HG03521 (cell line): Measurements from ENCODE around the gene DPP8.
"Not testable (repeated sequence)": the region's sequence is repeated elsewhere in the genome, so short reads cannot be mapped to it uniquely, and the experiment has no call there.

Experiments
- ATAC-seq: cut with Tn5 transposase; IDR thresholded peaks from one replicate; pipeline ENCODE4 v1.9.1; 2021; ENCODE audit warnings: mild to moderate bottlenecking, moderate library complexity; ENCODE audit not compliant: unreplicated experiment

The DPP8 gene

DNA sequence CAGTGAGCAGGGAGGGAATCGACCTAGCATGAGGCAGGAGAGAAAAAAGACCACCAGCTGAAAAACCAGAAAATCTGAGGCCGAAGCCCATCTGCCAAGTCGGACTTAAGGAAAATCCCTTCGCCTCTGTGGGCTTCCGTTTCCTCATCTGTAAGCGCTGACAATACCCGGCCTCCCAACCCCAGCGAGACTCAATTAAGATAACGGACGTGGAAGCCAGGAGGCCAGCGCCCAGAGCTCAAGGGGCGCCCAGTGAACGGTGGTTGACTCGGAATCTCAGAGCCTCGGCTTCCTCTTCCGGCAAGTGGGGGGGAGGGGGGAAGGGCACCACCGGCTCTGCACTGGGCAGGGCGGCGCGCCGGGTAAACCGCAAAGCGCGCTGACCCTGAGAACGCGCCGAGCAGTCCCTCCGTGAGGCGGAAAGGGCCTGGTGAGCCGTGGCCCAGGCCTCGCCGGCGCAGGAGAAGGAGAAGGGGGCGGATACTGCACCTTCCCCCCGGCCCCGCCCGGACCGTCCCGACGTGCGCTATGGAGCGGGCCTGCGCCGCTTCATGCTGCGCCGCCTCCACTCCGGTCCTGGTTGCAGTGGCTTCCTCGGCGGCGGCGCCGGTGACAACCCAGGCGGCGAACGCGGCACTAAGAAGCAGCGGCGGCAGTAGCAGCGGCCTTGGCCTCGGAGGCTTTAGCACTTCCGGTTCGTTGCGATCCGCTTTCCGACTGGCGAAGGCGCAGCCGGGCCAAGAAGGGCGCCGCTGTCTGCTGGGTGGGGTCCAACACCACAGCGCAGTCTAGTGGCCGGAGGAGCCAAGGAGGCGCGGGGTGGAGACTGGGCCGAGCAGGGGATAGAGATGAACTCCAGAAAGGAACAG is at the start of gene DPP8:
DPP8 (minus strand) TSS at position 693 of the 869 bp plus-strand sequence. CDS start 5,136 bp downstream, outside the sequence.
- ATAC-seq, result peak; percentile 91

DNA sequence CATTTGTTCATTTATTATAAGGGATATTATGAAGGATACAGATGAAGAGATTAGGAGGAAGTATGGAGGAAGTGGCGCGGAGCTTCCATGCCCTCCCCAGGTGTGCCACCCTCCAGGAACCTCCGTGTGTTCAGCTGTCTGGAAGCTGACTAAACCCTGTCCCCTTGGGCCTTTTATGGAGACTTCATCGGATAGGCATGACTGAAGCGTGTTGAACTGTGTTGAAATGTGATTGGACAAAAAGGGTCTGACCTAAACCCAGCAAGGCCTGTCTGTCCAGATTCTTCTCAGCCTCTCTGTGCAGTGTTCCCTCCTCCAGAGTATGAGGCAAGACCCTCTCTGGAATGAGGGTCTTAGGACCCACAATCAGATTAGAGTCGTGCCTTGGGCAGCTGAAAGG is 44.4 kb upstream of the DPP8 start:
- ATAC-seq, result no peak

DNA sequence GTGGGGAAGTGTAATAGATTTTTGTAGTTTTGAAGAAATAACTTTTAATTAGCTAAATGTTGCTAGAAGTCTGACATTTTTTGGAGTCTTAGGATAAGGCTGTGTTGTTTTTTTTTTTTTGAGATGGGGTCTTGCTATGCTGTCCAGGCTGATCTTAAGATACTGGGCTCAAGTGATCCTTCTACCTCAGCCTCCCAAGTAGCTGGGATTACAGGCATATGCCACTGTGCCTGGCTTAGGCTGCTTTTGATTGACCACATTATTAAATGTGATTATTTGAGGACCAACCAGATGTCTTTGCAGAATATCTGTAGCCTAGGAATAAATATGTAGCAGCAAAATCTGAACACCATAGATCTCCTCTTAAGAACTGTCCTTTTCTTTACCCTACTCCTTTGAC is 42.5 kb upstream of the DPP8 start:
- ATAC-seq, result no peak

DNA sequence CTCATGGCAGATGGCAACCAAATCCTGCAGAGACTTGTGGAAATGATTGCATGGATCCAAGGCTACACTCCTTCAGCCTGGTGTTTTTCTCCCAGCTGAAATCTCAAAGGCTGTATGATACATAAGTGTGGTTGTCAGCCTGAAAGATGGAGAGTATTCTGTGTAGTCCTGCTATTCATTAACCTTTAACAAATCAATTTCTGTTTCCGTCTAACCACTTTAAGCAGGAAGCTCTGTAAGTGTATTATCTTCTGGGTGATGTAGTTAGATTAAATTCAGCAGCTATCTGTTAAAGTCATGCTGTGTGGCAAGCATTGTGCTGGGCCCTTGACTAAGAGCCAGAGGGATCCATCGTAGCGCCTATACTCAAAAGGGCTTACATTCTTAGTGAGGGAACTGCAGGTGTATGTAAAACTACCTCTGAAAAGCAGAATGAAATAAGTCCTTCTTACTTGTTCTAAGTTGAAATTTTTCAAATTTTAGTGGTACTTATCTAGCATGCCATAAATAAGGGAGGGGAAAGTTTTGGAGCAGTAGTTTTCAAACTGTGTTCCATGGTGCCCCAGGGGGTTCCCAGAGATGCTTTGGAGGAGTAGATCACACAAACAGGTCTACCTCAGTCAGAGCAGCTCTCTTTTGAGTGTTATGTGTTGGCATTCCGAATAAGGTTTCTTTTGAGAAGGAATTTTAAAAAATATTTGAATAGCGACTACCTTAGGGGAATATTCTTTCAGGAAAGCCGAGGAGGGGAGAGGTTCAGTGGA is 41.7 kb upstream of the DPP8 start:
- no peak for ATAC-seq

DNA sequence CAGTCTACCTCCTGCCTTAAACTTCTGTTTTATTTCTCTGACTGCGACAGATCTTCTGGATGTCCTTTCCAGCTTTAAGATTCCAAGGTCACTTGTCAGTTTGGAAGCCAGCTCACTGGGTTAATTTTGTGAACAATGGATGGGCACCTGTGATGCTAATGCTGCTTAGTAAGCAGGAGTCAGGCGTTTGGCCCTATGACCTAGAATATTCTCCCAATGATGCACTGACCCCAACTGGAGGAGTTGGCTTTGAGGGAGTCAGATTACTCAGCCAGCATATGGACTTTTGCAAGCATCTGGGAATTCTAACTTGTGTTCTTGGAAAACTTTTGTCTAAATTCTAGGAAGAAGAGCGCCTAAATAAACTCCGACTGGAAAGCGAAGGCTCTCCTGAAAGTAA is 40.8 kb upstream of the DPP8 start:
- ATAC-seq, result no peak

DNA sequence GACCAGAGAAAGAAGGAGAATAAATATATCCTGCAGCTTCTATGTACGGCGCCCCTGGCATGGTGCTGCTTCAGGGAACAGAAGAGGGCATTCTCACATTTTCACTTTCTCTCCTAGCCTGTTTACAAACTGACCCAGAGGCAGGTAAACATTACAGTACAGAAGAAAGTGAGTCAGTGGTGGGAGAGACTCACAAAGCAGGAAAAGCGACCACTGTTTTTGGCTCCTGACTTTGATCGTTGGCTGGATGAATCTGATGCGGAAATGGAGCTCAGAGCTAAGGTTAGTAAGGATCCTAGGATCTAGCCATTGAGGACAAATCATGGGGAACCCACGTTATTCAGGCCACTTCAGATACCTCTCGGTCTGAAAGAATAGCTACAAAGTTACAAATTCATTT is 39.1 kb upstream of the DPP8 start:
- ATAC-seq, result no peak

DNA sequence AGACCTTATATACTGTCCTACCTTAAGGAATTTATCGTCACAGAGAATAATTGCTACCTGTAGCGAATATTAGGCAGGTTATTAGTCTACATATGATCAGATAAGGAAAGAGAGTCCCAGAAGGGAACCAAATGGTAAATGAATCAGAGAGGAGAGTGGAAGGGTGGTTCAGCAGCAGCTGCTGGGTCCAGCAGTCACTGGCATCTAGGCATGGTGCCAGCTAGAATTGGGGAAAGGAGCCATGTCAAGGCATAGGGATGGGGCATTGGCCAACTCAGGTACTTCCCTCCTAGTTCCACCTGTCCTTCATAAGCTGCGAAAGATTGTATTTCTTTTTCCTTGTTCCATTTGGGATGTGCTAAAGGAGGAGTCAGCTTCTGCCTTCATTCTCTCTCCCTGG is 36.2 kb upstream of the DPP8 start:
- ATAC-seq, result no peak

DNA sequence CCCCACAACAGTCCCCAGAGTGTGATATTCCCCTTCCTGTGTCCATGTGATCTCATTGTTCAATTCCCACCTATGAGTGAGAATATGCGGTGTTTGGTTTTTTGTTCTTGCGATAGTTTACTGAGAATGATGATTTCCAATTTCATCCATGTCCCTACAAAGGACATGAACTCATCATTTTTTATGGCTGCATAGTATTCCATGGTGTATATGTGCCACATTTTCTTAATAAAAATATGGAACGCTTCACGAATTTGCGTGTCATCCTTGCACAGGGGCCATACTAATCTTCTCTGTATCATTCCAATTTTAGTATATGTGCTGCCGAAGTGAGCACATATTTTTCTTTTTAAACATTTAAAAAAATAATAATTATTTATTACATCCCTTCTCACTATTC is 35.4 kb upstream of the DPP8 start:
- not testable (repeated sequence) for ATAC-seq

DNA sequence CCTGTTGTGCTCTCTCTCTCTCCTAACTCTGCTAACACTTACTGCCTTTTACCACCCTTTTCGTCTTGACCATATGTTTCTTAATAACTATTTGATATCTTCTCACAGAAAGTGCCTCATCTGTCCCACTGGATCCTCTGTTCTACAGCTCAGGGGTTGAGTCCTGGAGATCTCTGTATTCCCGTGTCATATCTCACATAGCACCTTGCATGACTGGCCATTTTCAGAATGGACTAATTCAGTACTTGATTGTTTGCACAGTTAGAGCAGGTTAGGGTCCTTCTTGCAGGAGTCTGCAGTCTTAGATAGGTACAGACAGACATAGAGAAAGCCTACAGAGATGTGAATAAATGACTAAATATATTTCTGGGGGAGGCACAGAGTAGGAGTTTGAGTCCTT is 33.7 kb upstream of the DPP8 start:
- no peak for ATAC-seq

DNA sequence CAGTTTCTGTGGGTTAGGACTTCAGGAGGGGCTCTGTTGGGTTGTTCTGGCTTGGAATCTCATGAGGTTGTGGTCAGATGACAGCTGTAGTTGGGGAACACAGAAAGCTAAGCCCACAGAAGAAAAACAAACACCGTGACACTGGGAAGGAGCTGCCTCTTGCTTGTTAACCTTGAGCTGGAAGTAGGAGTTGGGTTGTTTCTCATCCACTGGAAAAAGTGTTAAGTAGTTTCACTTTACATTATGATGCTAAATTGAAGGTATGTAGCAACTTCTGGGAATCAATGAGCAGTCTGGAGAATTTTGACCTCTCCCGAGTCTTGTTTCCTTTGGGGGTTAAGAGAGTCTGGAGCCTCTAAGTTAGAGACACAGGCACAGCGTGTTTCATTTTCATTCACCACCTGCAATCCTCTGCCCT is 33.2 kb upstream of the DPP8 start:
- ATAC-seq, result no peak

DNA sequence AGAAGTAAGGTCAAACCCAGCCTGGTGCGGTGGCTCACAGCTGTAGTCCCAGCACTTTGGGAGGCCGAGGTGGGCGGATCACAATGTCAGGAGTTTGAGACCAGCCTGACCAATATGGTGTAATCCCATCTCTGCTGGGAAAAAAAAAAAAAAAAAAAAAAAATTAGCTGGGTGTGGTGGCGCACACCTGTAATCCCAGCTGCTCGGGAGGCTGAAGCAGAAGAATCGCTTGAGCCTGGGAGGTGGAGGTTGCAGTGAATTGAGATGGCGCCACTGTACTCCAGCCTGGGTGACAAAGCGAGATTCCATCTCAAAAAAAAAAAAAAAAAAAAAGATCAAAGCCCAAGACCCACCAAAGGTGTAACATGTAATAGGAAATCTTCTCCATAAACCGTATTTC is 31.8 kb upstream of the DPP8 start:
- not testable (repeated sequence) for ATAC-seq

DNA sequence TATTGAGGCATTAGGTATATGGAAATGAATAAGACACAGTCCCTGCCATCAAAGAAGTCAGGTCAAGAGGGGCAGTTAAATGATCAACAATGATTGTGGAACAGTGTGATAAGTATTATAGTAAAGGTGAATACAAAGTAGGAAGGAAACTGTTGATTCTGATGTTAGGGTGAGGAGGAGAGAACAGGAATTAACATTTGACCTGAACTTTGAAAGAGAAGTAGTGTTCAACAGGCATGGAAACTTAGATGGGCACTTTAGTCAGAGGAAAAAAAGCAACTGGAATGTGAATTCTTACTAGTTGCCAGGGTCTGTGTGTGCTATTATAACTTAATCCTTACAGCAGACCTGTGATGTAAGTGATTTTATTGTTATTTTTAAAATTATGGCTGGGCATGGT is 30.4 kb upstream of the DPP8 start:
- no peak for ATAC-seq

DNA sequence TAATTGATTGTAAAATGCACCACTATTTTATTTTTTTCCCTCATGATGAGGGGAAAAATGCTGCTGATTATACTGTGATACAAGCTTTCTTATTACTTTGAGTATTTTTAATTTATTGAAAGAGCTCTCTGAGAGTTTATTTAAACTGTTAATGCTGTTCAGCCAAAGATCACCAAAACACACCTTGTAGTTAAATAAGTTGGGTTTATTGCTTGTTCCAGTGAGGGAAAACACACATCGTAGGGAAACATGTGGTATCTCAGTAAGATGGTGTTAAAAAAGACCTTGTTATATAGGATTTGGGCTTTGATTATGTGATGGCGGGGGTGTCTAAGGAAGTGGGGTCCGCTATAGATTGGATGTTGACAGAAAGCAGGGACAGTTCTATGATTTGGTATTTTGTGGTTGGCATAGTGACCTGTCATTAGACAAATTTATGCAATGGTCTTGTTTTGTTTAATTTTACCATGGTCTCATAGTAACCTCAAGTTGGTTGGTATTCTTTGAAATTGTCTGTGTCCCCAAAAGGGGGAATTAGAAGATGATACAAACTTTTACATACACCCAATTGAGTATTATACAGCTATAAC is 23.8 kb upstream of the DPP8 start:
- ATAC-seq, result no peak

DNA sequence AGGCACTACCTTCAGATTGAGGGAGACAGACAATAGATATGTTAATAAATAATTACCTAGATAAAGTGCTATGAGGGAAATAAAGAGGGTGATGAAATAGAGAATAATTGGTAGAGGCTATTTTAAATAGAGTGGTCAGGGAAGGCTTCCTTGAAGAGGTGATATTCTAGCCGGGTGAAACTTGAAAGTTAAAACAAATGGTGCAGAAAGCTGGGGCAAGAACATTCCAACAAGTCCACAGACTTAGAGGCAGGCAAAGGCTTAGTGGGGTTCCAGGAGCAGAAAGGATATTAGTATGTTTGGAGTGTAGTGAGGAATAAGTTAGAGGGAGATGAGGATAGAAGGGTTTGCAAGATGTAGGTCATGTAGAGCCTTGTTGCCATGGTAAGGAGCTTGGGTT is 22.8 kb upstream of the DPP8 start:
- no peak for ATAC-seq

DNA sequence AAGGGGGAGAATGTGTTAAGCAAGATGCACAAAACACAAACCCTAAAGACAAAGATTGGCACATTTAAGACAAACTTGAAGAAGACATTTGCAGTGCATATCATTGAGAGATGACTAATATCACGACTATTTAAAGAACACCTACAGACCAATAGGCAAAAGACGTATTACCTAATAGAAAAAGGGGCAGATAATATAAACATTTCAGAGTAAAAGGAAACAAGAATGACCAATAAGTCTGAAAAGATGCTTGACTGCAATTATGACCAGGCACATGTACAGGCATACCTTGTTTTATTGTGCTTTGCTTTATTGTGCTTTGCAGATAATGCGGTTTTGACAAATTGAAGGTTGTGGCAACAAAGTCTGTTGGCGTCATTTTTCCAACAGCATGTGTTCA is 17.7 kb upstream of the DPP8 start:
- no peak for ATAC-seq

DNA sequence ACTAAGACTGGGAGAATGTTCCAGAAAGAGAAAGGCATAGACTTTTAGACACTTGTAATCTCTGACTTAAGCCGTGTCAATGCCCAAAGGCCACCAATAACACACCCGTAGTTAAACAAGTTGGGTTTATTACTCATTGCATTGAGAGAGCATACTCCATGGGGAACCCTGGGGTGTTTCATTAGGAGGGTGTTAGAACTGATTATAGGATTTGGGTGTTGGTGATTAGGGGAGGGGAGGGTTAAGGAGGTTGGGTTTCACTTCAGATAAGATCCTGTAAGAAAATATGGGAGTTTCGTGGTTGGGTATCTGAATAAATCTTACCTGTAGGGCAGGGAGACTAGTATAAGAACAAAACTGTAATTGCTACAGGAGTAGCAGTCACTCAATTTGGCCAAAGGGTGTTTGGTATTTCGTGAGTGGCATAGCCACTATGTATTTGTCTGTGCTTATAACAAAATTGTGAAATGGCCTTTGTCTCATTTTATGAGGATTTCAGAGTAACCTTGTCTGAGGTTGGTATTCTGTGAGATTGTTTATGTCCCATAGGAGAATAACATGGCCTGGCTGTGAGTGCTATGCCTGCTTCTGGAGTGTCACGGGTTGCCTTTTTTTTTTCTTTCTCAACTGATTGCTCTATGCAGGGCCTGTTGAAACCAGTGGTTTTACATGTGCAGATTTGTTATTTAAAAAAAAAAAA is 15.7 kb upstream of the DPP8 start:
- ATAC-seq, result no peak

DNA sequence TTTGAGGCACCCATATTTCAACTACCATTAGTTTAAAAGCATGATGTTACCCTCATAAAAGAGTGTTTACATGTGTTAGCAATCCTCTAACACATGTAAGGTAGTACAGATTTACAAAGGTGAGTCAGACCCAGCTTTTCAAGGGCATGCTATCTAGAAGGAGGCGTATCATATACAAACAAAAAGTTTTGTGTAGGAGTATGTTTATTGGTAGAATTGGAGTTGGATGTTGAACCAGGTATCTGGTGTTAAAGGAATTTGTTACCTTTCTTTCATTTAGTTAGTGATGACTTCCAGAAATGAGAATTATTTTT is 15.2 kb upstream of the DPP8 start:
- no peak for ATAC-seq

DNA sequence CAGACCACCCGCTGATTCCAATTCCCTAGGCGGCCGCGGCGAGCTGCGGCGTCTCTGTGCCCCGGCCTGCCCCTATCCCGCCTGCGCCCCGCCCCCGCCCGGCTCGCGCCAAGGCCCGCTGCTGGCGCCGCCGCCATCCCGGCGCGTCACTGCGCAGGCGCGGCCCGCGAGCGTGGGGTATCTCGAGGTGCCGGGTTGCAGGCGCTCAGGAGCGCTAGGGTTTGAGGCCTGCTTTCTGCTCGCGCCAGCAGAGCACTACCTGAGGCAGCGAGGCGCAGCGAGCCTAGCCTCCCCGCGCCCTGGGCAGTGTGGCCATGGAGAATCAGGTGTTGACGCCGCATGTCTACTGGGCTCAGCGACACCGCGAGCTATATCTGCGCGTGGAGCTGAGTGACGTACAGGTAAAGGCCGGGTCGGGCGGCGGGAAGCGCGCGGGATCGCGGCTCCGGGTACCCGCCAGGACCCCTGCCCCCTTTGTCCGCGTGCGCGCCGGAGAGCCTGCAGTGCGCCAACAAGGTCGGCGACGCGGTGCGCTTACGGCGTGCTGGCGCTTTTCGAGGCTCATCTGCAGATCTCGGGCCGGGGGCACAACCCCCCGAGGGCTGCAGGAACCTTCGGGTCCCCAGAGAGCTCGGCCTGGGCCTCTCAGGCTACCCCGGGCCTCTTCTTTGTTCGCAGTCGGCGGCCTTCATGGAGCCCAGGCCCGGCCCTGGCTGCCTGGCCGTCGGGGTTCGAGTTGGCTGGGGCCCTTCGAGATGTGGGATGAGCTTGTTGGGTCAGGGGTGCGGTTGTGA is 13.0 kb upstream of the DPP8 start, which contains the start of gene HACD3:
HACD3 (plus strand) TSS at position 146 of the 794 bp plus-strand sequence; CDS start at position 315, 169 bp downstream.
- peak; percentile 77 for ATAC-seq

DNA sequence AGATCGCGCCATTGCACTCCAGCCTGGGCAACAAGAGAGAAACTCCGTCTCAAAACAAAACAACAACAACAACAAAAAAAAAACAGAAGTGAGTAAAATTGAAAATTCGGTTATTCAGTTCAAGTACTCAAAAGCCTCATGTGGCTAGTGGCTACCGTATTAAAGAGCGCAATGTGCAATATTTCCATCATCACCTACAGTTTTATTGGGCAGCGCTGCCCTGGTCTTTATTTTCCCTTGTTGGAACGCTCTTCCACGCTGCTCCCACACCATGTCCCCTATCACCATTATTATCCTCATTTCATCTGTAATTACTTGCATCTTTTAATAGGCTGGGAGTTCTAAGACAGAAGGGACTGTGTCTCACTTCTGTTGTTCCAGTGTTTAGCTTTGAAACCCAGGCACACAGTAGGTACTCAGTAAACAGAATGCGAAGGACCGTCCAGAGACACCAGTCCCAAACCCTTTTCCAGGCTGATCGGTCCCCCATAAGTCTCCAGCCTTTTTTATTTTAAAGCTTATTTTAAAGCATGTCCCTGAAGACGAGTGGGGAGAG is 12.4 kb upstream of the DPP8 start:
- ATAC-seq, result peak; percentile 2

DNA sequence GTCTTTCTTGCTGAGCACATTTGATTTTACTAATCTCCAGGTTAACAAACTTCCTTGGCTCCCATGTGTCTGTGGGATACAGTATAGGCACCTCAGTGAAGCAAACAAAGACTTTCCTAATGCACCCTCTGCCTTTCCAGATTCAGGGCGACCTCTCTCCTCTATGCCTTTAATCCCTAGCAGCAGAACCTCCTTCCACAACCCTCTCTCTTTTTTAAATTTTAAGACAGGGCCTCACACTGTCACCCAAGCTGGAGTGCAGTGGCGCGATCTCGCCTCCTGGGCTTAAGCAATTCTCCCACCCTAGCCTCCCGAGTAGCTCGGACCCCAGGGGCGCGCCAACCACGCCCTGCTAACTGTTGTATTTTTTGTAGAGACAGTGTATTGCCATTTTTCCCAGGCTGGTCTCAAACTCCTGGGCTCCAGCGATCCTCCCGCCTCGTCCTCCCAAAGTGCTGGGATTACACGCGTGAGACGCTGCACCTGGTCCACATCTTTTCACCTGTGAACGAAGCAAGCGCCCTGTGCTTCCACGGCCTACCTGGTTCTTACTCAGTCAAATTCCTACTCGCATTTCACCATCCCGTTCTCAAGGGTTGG is 11.1 kb upstream of the DPP8 start:
- ATAC-seq, result no peak
